ENCODE data around the gene PTPRM. TPM values are rescaled to one million over a fixed set of nuclear protein-coding genes. Genes with fewer than 3 reads are reported as not detected.

Gene PTPRM
- total and polyA plus RNA-seq, 2 of the 4 experiments (the other 2 are of a cell fraction) = 28.3 to 51.2 TPM

GRCh38 chr18:7629416-7629815, 62.3 kb downstream of the PTPRM start:
- no peak overlapping the region for H4K91ac ChIP-seq (ENCODE audit: insufficient read depth, low read depth, low read length)
- dilution Hi-C loops (cut with HindIII; ENCODE audit: low sequenced_read_pairs, unreplicated experiment) = no loop called here

More at GRCh38 chr18:7629416-7629815, 62.3 kb downstream of the PTPRM start:
- no peak overlapping the region for H3K4me3 ChIP-seq (ENCODE audit: insufficient read depth, low read depth, low read length)
- no peak overlapping the region for H3K9ac ChIP-seq (ENCODE audit: low read depth, low read length)
- H2AK9ac ChIP-seq (replicated peaks; ENCODE audit: low read depth, low read length, poor library complexity) = no peak overlapping the region
- H3K27me3 ChIP-seq (ENCODE audit: control insufficient read depth, insufficient read depth, low read length) = no peaks in the 10 kb centered on the region
- ATAC-seq (ENCODE audit: low read depth) (no peak), DNase-seq (no peak)
- H4K5ac ChIP-seq (ENCODE audit: low read depth, low read length) = no peak overlapping the region
- H3K4me1 ChIP-seq (ENCODE audit: control insufficient read depth, insufficient read depth, low read length) = peaks cover 9% of the 10 kb centered on the region
- H4K8ac ChIP-seq (ENCODE audit: low read depth in 2 of 2, low read length in 2 of 2) = no peak overlapping the region
- H3K23ac ChIP-seq (ENCODE audit: low read depth, low read length) = no peak overlapping the region
- TF ChIP-seq CEBPB (IDR thresholded peaks at IDR 0.05; ENCODE audit: low read depth, low read length) (no peak), FOS (IDR thresholded peaks at IDR 0.05; ENCODE audit: low read depth, low read length) (no peak), CHD1 (IDR thresholded peaks at IDR 0.05; ENCODE audit: low read depth, low read length) (no peak), CTCF (conservative IDR thresholded peaks at IDR 0.05; ENCODE audit: low read depth, low read length) (no peak), MXI1 (IDR thresholded peaks at IDR 0.05; ENCODE audit: borderline replicate concordance, low read depth, low read length) (no peak), RAD21 (IDR thresholded peaks at IDR 0.05; ENCODE audit: low read length) (no peak), SMC3 (IDR thresholded peaks at IDR 0.05; ENCODE audit: low read depth, low read length) (no peak), RFX5 (IDR thresholded peaks at IDR 0.05; ENCODE audit: low read depth, low read length) (no peak), MAZ (IDR thresholded peaks at IDR 0.05; ENCODE audit: borderline replicate concordance, low read depth, low read length) (no peak)
- H3K14ac ChIP-seq (replicated peaks; ENCODE audit: low read depth, low read length) = no peak overlapping the region
- H3K9me1 ChIP-seq (ENCODE audit: insufficient read depth, low read length) = peaks cover 12% of the 10 kb centered on the region
- H3K27ac ChIP-seq (ENCODE audit: insufficient read depth, low read length) = no peak overlapping the region
- BruUV-seq (replicated peaks) = no TSS peak
- ChIA-PET CTCF (no interaction called here), POLR2A (ENCODE audit: unreplicated experiment) (no interaction called here)
- no peak overlapping the region for H2BK15ac ChIP-seq (ENCODE audit: low read depth, low read length)
- H2BK5ac ChIP-seq (ENCODE audit: low read depth, low read length, poor library complexity, severe bottlenecking) = no peak overlapping the region
- H3K36me3 ChIP-seq (ENCODE audit: control insufficient read depth, insufficient read depth, low read length) = no peaks in the 10 kb centered on the region
- H2BK20ac ChIP-seq (ENCODE audit: low read depth, low read length) = no peak overlapping the region
- no peak overlapping the region for H2BK120ac ChIP-seq (ENCODE audit: low read depth, low read length)
- H2AK5ac ChIP-seq (ENCODE audit: low read depth, low read length) = no peak overlapping the region
- no peak overlapping the region for H3K4me2 ChIP-seq (ENCODE audit: low read depth, low read length)
- H3K79me1 ChIP-seq (ENCODE audit: low read depth in 1 of 2, low read length in 2 of 2) = peaks cover 28 to 60% of the 10 kb centered on the region in 2 experiments
- in situ Hi-C loops (cut with MboI; ENCODE audit: low sequenced_read_pairs) (no loop called here), intact Hi-C loops (cut with micrococcal nuclease) (no loop called here)
- no peak overlapping the region for H2AFZ ChIP-seq (replicated peaks; ENCODE audit: low read length, poor library complexity)
- H4K20me1 ChIP-seq (ENCODE audit: insufficient read depth, low read length) = peaks cover 2% of the 10 kb centered on the region; the same call in 1 of the 2 replicates
- no peak overlapping the region for H3K18ac ChIP-seq (ENCODE audit: low read depth, low read length)
- no peak overlapping the region for H3K56ac ChIP-seq (ENCODE audit: extremely low read depth, insufficient read depth, low read length)
- no peaks in the 10 kb centered on the region for H3K9me3 ChIP-seq (ENCODE audit: control insufficient read depth, insufficient read depth, low read length)
- H3K4ac ChIP-seq (ENCODE audit: low read depth, low read length) = no peak overlapping the region
